Endodermal cell (in vitro differentiated cells): ENCODE measurements around the gene POLE. TPM values are rescaled to one million over a fixed set of nuclear protein-coding genes. Genes with fewer than 3 reads are reported as not detected.

Experiments
- DNase-seq: peaks from one replicate; pipeline ENCODE4 v3.0.0-alpha.2; 2017
- H3K27ac ChIP-seq: 2 replicates; pipeline ENCODE4 v1.5.1; 2013; ENCODE audit warnings: mild to moderate bottlenecking, low read depth, low read length, moderate library complexity
- H3K27me3 ChIP-seq: 2 replicates; pipeline ENCODE4 v1.6.1; 2013; ENCODE audit warnings: mild to moderate bottlenecking, low read length, moderate library complexity; ENCODE audit not compliant: insufficient read depth, control insufficient read depth, poor library complexity, severe bottlenecking
- H3K36me3 ChIP-seq: 2 replicates; pipeline ENCODE4 v1.7.0; 2013; ENCODE audit warnings: mild to moderate bottlenecking, low read length, moderate library complexity; ENCODE audit not compliant: control insufficient read depth, insufficient read depth
- H3K4me1 ChIP-seq: one replicate; pipeline ENCODE4 v1.7.0; 2013; ENCODE audit warnings: low read length; ENCODE audit not compliant: control insufficient read depth, insufficient read depth
- H3K4me3 ChIP-seq: 2 replicates; pipeline ENCODE4 v1.5.1; 2013; ENCODE audit warnings: mild to moderate bottlenecking, low read length, moderate library complexity
- H3K9ac ChIP-seq: 2 replicates; pipeline ENCODE4 v1.6.1; 2013; ENCODE audit warnings: mild to moderate bottlenecking, low read length, moderate library complexity; ENCODE audit not compliant: poor library complexity, severe bottlenecking; ENCODE audit errors: extremely low read depth
- H3K9me3 ChIP-seq: 2 replicates; pipeline ENCODE4 v1.6.1; 2013; ENCODE audit warnings: mild to moderate bottlenecking, low read length, moderate library complexity; ENCODE audit not compliant: control insufficient read depth
- H3K27ac Mint-ChIP-seq: 2 replicates; pipeline ENCODE4 v1.8.0; 2020; ENCODE audit warnings: mixed read lengths
- H3K27me3 Mint-ChIP-seq: 2 replicates; pipeline ENCODE4 v1.8.0; 2021; ENCODE audit warnings: mild to moderate bottlenecking, mixed read lengths; ENCODE audit not compliant: insufficient read depth
- H3K36me3 Mint-ChIP-seq: 2 replicates; pipeline ENCODE4 v1.8.0; 2020; ENCODE audit warnings: low read depth, mixed read lengths
- H3K4me1 Mint-ChIP-seq: 2 replicates; pipeline ENCODE4 v1.8.0; 2020; ENCODE audit warnings: mixed read lengths
- H3K4me3 Mint-ChIP-seq: 2 replicates; pipeline ENCODE4 v1.8.0; 2020; ENCODE audit warnings: mild to moderate bottlenecking, moderate library complexity, mixed read lengths
- H3K9me3 Mint-ChIP-seq: 2 replicates; pipeline ENCODE4 v1.8.0; 2020; ENCODE audit warnings: mild to moderate bottlenecking, mixed read lengths
- CTCF ChIP-seq: fragments of 200-600 bp; sonication (generic); conservative IDR thresholded peaks from 2 replicates; pipeline ENCODE4 v1.5.0; 2021; ENCODE audit warnings: antibody characterized with exemption, mild to moderate bottlenecking
- WGBS, 2 experiments: methylation state at CpG; one replicate each; pipeline versions ENCODE4 v1.1.5 to v1.1.7; 2013; ENCODE audit warnings: missing lambda C conversion rate in 2 of 2, mixed read lengths in 1 of 2; ENCODE audit not compliant: insufficient coverage in 1 of 2, insufficient read length in 1 of 2; 5-methylcytosine and 5-hydroxymethylcytosine counted together
- total RNA-seq, 2 donors: library from RNA; stranded (reverse); fragmentation: NEBNext Ultra II Directional in 1 of 2; extraction: Animal tissue kit (Norgen Biotek cat#: 25700) in 1 of 2; gene quantifications; 2 replicates in 1 of 2; 3 replicates in 1 of 2; pipeline ENCODE4 v1.2.1, GENCODE V29; 2021

The POLE gene
- total RNA-seq, 2 donors from 2014 or later = 165 to 212 TPM

GRCh38 chr12:132619071-132619385, 68.1 kb downstream of the POLE start:
- H3K9ac ChIP-seq = no peak overlapping the region
- WGBS, 2 experiments = 11% methylated on average over 16 of the region's 28 CpGs; no CpG with 5 or more reads in 1 of the 2 experiments
- H3K4me3 Mint-ChIP-seq = no peak overlapping the region
- no peak overlapping the region for H3K27ac Mint-ChIP-seq
- no peaks in the 10 kb centered on the region for H3K4me1 Mint-ChIP-seq
- peaks cover 26% of the 10 kb centered on the region for H3K9me3 ChIP-seq
- no peak overlapping the region for H3K4me3 ChIP-seq
- no peaks in the 10 kb centered on the region for H3K4me1 ChIP-seq
- DNase-seq = peak; percentile 71
- H3K27me3 Mint-ChIP-seq = peaks cover 62% of the 10 kb centered on the region
- H3K27me3 ChIP-seq = peaks cover 60% of the 10 kb centered on the region
- H3K9me3 Mint-ChIP-seq = peaks cover 31% of the 10 kb centered on the region
- peaks cover 6% of the 10 kb centered on the region for H3K36me3 ChIP-seq
- TF ChIP-seq CTCF = no peak
- H3K27ac ChIP-seq = no peak overlapping the region
- H3K36me3 Mint-ChIP-seq = peaks cover 9% of the 10 kb centered on the region

- H3K36me3 Mint-ChIP-seq = peaks cover 5% of the 10 kb centered on the region
- peaks cover 31% of the 10 kb centered on the region for H3K9me3 Mint-ChIP-seq
- peak within 1 kb of the TSS; percentile 42 for H3K4me3 Mint-ChIP-seq
- no peak within 1 kb of the TSS for H3K27ac ChIP-seq
- no peak within 1 kb of the TSS for H3K27ac Mint-ChIP-seq
- no peak for TF ChIP-seq CTCF
- no peak for DNase-seq
- peaks cover 64% of the 10 kb centered on the region for H3K27me3 ChIP-seq
- H3K27me3 Mint-ChIP-seq = peaks cover 66% of the 10 kb centered on the region
- H3K36me3 ChIP-seq = peaks cover 2% of the 10 kb centered on the region
- no peak within 1 kb of the TSS for H3K9ac ChIP-seq
- peaks cover 26% of the 10 kb centered on the region for H3K9me3 ChIP-seq
- H3K4me3 ChIP-seq = no peak within 1 kb of the TSS
- H3K4me1 ChIP-seq = no peaks in the 10 kb centered on the region
- 2 to 3% methylated on average over 6 to 39 of the region's 49 CpGs for WGBS, 2 experiments
- H3K4me1 Mint-ChIP-seq = no peaks in the 10 kb centered on the region
Measured at GRCh38 chr12:132618683-132619043, 68.5 kb downstream of the POLE start, which contains the start of gene P2RX2. Gene P2RX2, plus strand, starts transcription at chr12:132618776. Its CDS starts 41 bp downstream, at chr12:132618817.

- peaks cover 2% of the 10 kb centered on the region for H3K36me3 Mint-ChIP-seq
- no peaks in the 10 kb centered on the region for H3K4me1 Mint-ChIP-seq
- peak; percentile 86 for DNase-seq
- H3K36me3 ChIP-seq = no peaks in the 10 kb centered on the region
- no peak overlapping the region for H3K27ac ChIP-seq
- peaks cover 72% of the 10 kb centered on the region for H3K27me3 Mint-ChIP-seq
- no peak overlapping the region for H3K9ac ChIP-seq
- no peak overlapping the region for H3K4me3 ChIP-seq
- peaks cover 31% of the 10 kb centered on the region for H3K9me3 Mint-ChIP-seq
- peak overlapping the region; percentile 42 for H3K4me3 Mint-ChIP-seq
- H3K27ac Mint-ChIP-seq = no peak overlapping the region
- peaks cover 26% of the 10 kb centered on the region for H3K9me3 ChIP-seq
- H3K4me1 ChIP-seq = no peaks in the 10 kb centered on the region
- TF ChIP-seq CTCF = no peak
- peaks cover 70% of the 10 kb centered on the region for H3K27me3 ChIP-seq
- WGBS, 2 experiments = 7 to 10% methylated on average over 20 to 49 of the region's 51 CpGs
Measured at GRCh38 chr12:132617822-132618682, 69.1 kb downstream of the POLE start.
